ENCODE measurements around the gene ILKAP. TPM values are rescaled to one million over a fixed set of nuclear protein-coding genes. Genes with fewer than 3 reads are reported as not detected.

ILKAP gene
- polyA plus RNA-seq, 3 donors: 23.2 to 44.2 (median 29.3) TPM

- Mint-ChIP-seq H3K27ac (peak overlapping the region in 5 of 7 donors; percentile 17 to 74 (median 40)), H3K4me1 (peaks cover 7% of the 10 kb centered on the region), H3K36me3 (peaks cover 73 to 83% of the 10 kb centered on the region in 2 donors), H3K9me3 (no peaks in the 10 kb centered on the region), H3K27me3 (ENCODE audit: low read depth in 3 of 3) (peaks cover 3 to 7% (median 5%) of the 10 kb centered on the region in 3 donors), H3K4me3 (no peak overlapping the region)
- intact Hi-C loops (cut with micrococcal nuclease): no loop called here
- no peak overlapping the region for H3K4me3 ChIP-seq (replicated peaks in 1 of 3; ENCODE audit: low read depth in 2 of 3, low read length in 3 of 3)
- no peak overlapping the region for H3K27ac ChIP-seq (ENCODE audit: low read depth in 1 of 2, low read length in 2 of 2)
- H3K36me3 ChIP-seq (replicated peaks in 1 of 2; ENCODE audit: control insufficient read depth in 1 of 2, insufficient read depth in 2 of 2, low read length in 2 of 2): peaks cover 67 to 80% of the 10 kb centered on the region in 2 donors
- no peak overlapping the region for H3K9ac ChIP-seq (ENCODE audit: insufficient read depth, low read length, poor library complexity, severe bottlenecking)
- H3K4me1 ChIP-seq (ENCODE audit: control insufficient read depth in 1 of 2, insufficient read depth in 2 of 2, low read length in 2 of 2): no peaks in the 10 kb centered on the region
- H3K4me2 ChIP-seq (replicated peaks; ENCODE audit: extremely low read depth, low read length, poor library complexity, severe bottlenecking): no peak overlapping the region
- whole genome bisulfite sequencing (ENCODE audit: insufficient coverage): 94% methylated on average over 6 of the region's 21 CpGs
- H3K79me2 ChIP-seq (ENCODE audit: insufficient read depth, low read length): no peaks in the 10 kb centered on the region
- no peaks in the 10 kb centered on the region for H3K9me3 ChIP-seq (replicated peaks in 1 of 2; ENCODE audit: control insufficient read depth in 1 of 2, insufficient read depth in 1 of 2, low read length in 2 of 2)
- H4K20me1 ChIP-seq (ENCODE audit: insufficient read depth, low read length): no peaks in the 10 kb centered on the region
- no peak for TF ChIP-seq CTCF (IDR thresholded peaks at IDR 0.05)
- DNase-seq: no peak
- no peak overlapping the region for H2AFZ ChIP-seq (ENCODE audit: insufficient read depth, low read depth, low read length, poor library complexity, severe bottlenecking)
- no peaks in the 10 kb centered on the region for H3K27me3 ChIP-seq (ENCODE audit: control insufficient read depth in 2 of 2, insufficient read depth in 2 of 2, low read length in 2 of 2)
Measured at GRCh38 chr2:238170386-238171071, 33.0 kb downstream of the ILKAP start.

- Histone ChIP-seq H2AFZ (ENCODE audit: insufficient read depth, low read depth, low read length, poor library complexity, severe bottlenecking) (no peak overlapping the region), H3K4me1 (ENCODE audit: control insufficient read depth in 1 of 2, insufficient read depth in 2 of 2, low read length in 2 of 2) (no peaks in the 10 kb centered on the region), H3K36me3 (replicated peaks in 1 of 2; ENCODE audit: control insufficient read depth in 1 of 2, insufficient read depth in 2 of 2, low read length in 2 of 2) (peaks cover 59 to 73% of the 10 kb centered on the region in 2 donors), H3K27ac (ENCODE audit: low read depth in 1 of 2, low read length in 2 of 2) (no peak overlapping the region), H4K20me1 (ENCODE audit: insufficient read depth, low read length) (no peaks in the 10 kb centered on the region), H3K9me3 (replicated peaks in 1 of 2; ENCODE audit: control insufficient read depth in 1 of 2, insufficient read depth in 1 of 2, low read length in 2 of 2) (no peaks in the 10 kb centered on the region), H3K27me3 (ENCODE audit: control insufficient read depth in 2 of 2, insufficient read depth in 2 of 2, low read length in 2 of 2) (peaks cover 0 to 4% of the 10 kb centered on the region in 2 donors), H3K4me2 (replicated peaks; ENCODE audit: extremely low read depth, low read length, poor library complexity, severe bottlenecking) (no peak overlapping the region), H3K4me3 (replicated peaks in 1 of 3; ENCODE audit: low read depth in 2 of 3, low read length in 3 of 3) (no peak overlapping the region), H3K79me2 (ENCODE audit: insufficient read depth, low read length) (no peaks in the 10 kb centered on the region), H3K9ac (ENCODE audit: insufficient read depth, low read length, poor library complexity, severe bottlenecking) (no peak overlapping the region)
- Mint-ChIP-seq H3K4me3 (no peak overlapping the region), H3K36me3 (peaks cover 68 to 76% of the 10 kb centered on the region in 2 donors), H3K27me3 (ENCODE audit: low read depth in 3 of 3) (peaks cover 10 to 14% (median 12%) of the 10 kb centered on the region in 3 donors), H3K27ac (peak overlapping the region in 3 of 7 donors; percentile 17 to 73 (median 73)), H3K9me3 (peaks cover 0 to 3% (median 0%) of the 10 kb centered on the region in 7 donors), H3K4me1 (peaks cover 7% of the 10 kb centered on the region)
- TF ChIP-seq CTCF (IDR thresholded peaks at IDR 0.05): no peak
- peak in 1 of 3 donors; percentile 19 for DNase-seq
- 100% methylated on average over 3 of the region's 5 CpGs for WGBS (ENCODE audit: insufficient coverage)
- intact Hi-C loops (cut with micrococcal nuclease): no loop called here
Measured at GRCh38 chr2:238169708-238170251, 33.7 kb downstream of the ILKAP start.

Data from CD14-positive monocyte (primary cell).